Spleen (tissue), 11 donors: ENCODE results near the gene DPEP2NB. TPM values are rescaled to one million over a fixed set of nuclear protein-coding genes. Genes with fewer than 3 reads are reported as not detected.
A peak's percentile ranks its signal among the peaks of the same experiment; 100 is the strongest.
"Not testable (repeated sequence)": the region's sequence is repeated elsewhere in the genome, so short reads cannot be mapped to it uniquely, and the experiment has no call there.

Experiments
- DNase-seq: peaks from one replicate; pipeline ENCODE4 v3.0.0-alpha.2; 2020
- H3K27ac ChIP-seq, 8 donors: fragments of 200-600 bp; sonication (generic) in 7 of 8; 1 replicate in 4 of 8; 2 replicates in 4 of 8; pipeline versions ENCODE4 v1.5.0 to v1.8.0; 2016 to 2021; ENCODE audit warnings: inconsistent platforms in 4 of 8, mild to moderate bottlenecking in 4 of 8, moderate library complexity in 1 of 8
- H3K27me3 ChIP-seq, 7 donors: fragments of 200-600 bp; sonication (generic) in 6 of 7; replicated peaks in 1 of 7; 1 replicate in 4 of 7; 2 replicates in 3 of 7; pipeline versions ENCODE4 v1.5.0 to v1.8.0; 2016 to 2021; ENCODE audit warnings: inconsistent platforms in 3 of 7, mild to moderate bottlenecking in 1 of 7
- H3K36me3 ChIP-seq, 6 donors: fragments of 200-600 bp; sonication (generic) in 5 of 6; 1 replicate in 4 of 6; 2 replicates in 2 of 6; pipeline versions ENCODE4 v1.5.0 to v1.8.0; 2016 to 2021; ENCODE audit warnings: inconsistent platforms in 2 of 6
- H3K4me1 ChIP-seq, 6 donors: fragments of 200-600 bp; sonication (generic) in 5 of 6; 1 replicate in 3 of 6; 2 replicates in 3 of 6; pipeline versions ENCODE4 v1.5.0 to v1.8.0; 2016 to 2021; ENCODE audit warnings: inconsistent platforms in 3 of 6
- H3K4me3 ChIP-seq, 8 donors: fragments of 200-600 bp; sonication (generic) in 7 of 8; 1 replicate in 4 of 8; 2 replicates in 4 of 8; pipeline versions ENCODE4 v1.5.0 to v1.8.0; 2016 to 2021; ENCODE audit warnings: inconsistent platforms in 4 of 8, mild to moderate bottlenecking in 4 of 8, moderate library complexity in 2 of 8
- H3K9me3 ChIP-seq, 8 donors: fragments of 200-600 bp; sonication (generic) in 7 of 8; 1 replicate in 4 of 8; 2 replicates in 4 of 8; pipeline versions ENCODE4 v1.5.0 to v1.8.0; 2016 to 2021; ENCODE audit warnings: inconsistent platforms in 4 of 8
- CTCF ChIP-seq, 11 experiments: fragments of 200-600 bp in 7 of 11; fragments of 450-650 bp in 4 of 11; sonication (generic) in 4 of 11; IDR thresholded peaks in 8 of 11; conservative IDR thresholded peaks in 3 of 11; 1 replicate in 7 of 11; 2 replicates in 4 of 11; pipeline versions ENCODE4 v1.4.0 to v1.8.0; 2016 to 2021; ENCODE audit warnings: antibody characterized with exemption in 11 of 11, inconsistent platforms in 4 of 11, mild to moderate bottlenecking in 1 of 11
- POLR2A ChIP-seq, 3 donors: fragments of 450-650 bp; IDR thresholded peaks; one replicate each; pipeline ENCODE4 v1.5.1; 2017; ENCODE audit warnings: antibody characterized with exemption in 3 of 3, mild to moderate bottlenecking in 1 of 3
- POLR2AphosphoS5 ChIP-seq, 3 donors: sonication (generic); formaldehyde crosslinking; IDR thresholded peaks; one replicate each; pipeline ENCODE4 v1.5.1; 2017; ENCODE audit warnings: antibody characterized with exemption in 3 of 3
- WGBS, 5 donors: extraction: QIAGEN DNeasy Blood & Tissue Kit in 3 of 5; methylation state at CpG; one replicate each; pipeline versions ENCODE4 v1.1.5 to v1.1.7; 2013 to 2018; 5-methylcytosine and 5-hydroxymethylcytosine counted together
- intact Hi-C: fragments of 100-400 bp; cut with DNase I; formaldehyde crosslinking; loops from one replicate; pipeline ENCODE4 v1.15.0; 2023; ENCODE audit warnings: low total_unique reads
- polyA plus RNA-seq, 3 donors: library from polyadenylated mRNA; stranded (reverse); fragments of 200-250 nt; gene quantifications; one replicate each; pipeline ENCODE4 v1.2.1, GENCODE V29; 2013
- total RNA-seq, 7 donors: library from RNA; depleted of rRNA in 3 of 7; stranded (reverse); fragments of >200 nt in 3 of 7; fragmentation: NEBNext Ultra II Directional in 4 of 7; extraction: Animal tissue kit (Norgen Biotek cat#: 25700) in 4 of 7; gene quantifications; one replicate each; pipeline versions ENCODE4 v1.1.0 to v1.2.1, GENCODE V29; 2016 to 2021
- donor health status: healthy with polysubstance abuse.
- donor health status: DM: no; HTN: no; CAD: no; lungs with moderate emphysema.
- donor health status: DM: no; HTN: no; CAD: no.
- donor health status: Bipolar disorder and iron deficiency.
- donor health status: healthy.
- donor health status: DM: no; HTN: no; CAD: no.
- donor health status: DM: yes; HTN: yes; CAD: no.

DPEP2NB gene
- total and polyA plus RNA-seq, 10 donors = not detected

- DNase-seq = no peak
- Histone ChIP-seq H3K27me3 (no peaks in the 10 kb centered on the region), H3K27ac (no peak overlapping the region), H3K4me3 (no peak overlapping the region), H3K36me3 (no peaks in the 10 kb centered on the region), H3K4me1 (no peaks in the 10 kb centered on the region), H3K9me3 (no peaks in the 10 kb centered on the region)
- intact Hi-C loops = no loop called here
- WGBS, 5 donors = 82 to 93% (median 87%) methylated on average over 9 of the region's 9 CpGs
- no peak for TF ChIP-seq POLR2AphosphoS5 (IDR thresholded peaks at IDR 0.05)
- no peak for TF ChIP-seq CTCF (IDR thresholded peaks at IDR 0.05 in 8 of 11, conservative IDR thresholded peaks at IDR 0.05 in 3 of 11)
- TF ChIP-seq POLR2A (IDR thresholded peaks at IDR 0.05) = no peak
These were observed 38.1 kb downstream of the DPEP2NB start for GRCh38 chr16:67977469-67978227.

- H3K4me1 ChIP-seq = no peaks in the 10 kb centered on the region
- no peak overlapping the region for H3K4me3 ChIP-seq
- H3K27ac ChIP-seq = no peak overlapping the region
- TF ChIP-seq POLR2A (IDR thresholded peaks at IDR 0.05) (no peak), POLR2AphosphoS5 (IDR thresholded peaks at IDR 0.05) (no peak), CTCF (IDR thresholded peaks at IDR 0.05 in 8 of 11, conservative IDR thresholded peaks at IDR 0.05 in 3 of 11) (no peak)
- intact Hi-C loops = no loop called here
- H3K36me3 ChIP-seq = no peaks in the 10 kb centered on the region
- DNase-seq = no peak
- WGBS, 5 donors = 65 to 80% (median 71%) methylated on average over 5 of the region's 5 CpGs
- H3K9me3 ChIP-seq = no peaks in the 10 kb centered on the region
- H3K27me3 ChIP-seq = no peaks in the 10 kb centered on the region
These were observed 38.7 kb downstream of the DPEP2NB start for GRCh38 chr16:67977005-67977404.

GRCh38 chr16:67976205-67976604 lies 39.5 kb downstream of the DPEP2NB start:
- Histone ChIP-seq H3K4me3 (no peak overlapping the region), H3K36me3 (no peaks in the 10 kb centered on the region), H3K27ac (no peak overlapping the region), H3K4me1 (no peaks in the 10 kb centered on the region), H3K27me3 (no peaks in the 10 kb centered on the region), H3K9me3 (no peaks in the 10 kb centered on the region)
- DNase-seq = no peak
- 90 to 100% (median 98%) methylated on average over 1 to 2 of the region's 2 CpGs for WGBS, 5 donors
- TF ChIP-seq CTCF (IDR thresholded peaks at IDR 0.05 in 8 of 11, conservative IDR thresholded peaks at IDR 0.05 in 3 of 11) (no peak), POLR2A (IDR thresholded peaks at IDR 0.05) (no peak), POLR2AphosphoS5 (IDR thresholded peaks at IDR 0.05) (no peak)
- intact Hi-C loops = no loop called here

GRCh38 chr16:67975321-67976105 lies 40.2 kb downstream of the DPEP2NB start:
- intact Hi-C loops = no loop called here
- Histone ChIP-seq H3K27me3 (no peaks in the 10 kb centered on the region), H3K9me3 (no peaks in the 10 kb centered on the region), H3K36me3 (no peaks in the 10 kb centered on the region), H3K4me1 (no peaks in the 10 kb centered on the region), H3K4me3 (no peak overlapping the region), H3K27ac (no peak overlapping the region)
- 65 to 77% (median 74%) methylated on average over 14 of the region's 14 CpGs for WGBS, 5 donors
- peak; percentile 66 for DNase-seq
- TF ChIP-seq POLR2A (IDR thresholded peaks at IDR 0.05) (no peak), CTCF (IDR thresholded peaks at IDR 0.05 in 8 of 11, conservative IDR thresholded peaks at IDR 0.05 in 3 of 11) (no peak), POLR2AphosphoS5 (IDR thresholded peaks at IDR 0.05) (no peak)

GRCh38 chr16:67972285-67972684 lies 43.4 kb downstream of the DPEP2NB start:
- intact Hi-C loops, H3K4me3 ChIP-seq, H3K9me3 ChIP-seq, H3K27ac ChIP-seq, DNase-seq, H3K36me3 ChIP-seq, H3K27me3 ChIP-seq: not testable (repeated sequence)
- peaks cover 4 to 19% (median 14%) of the 10 kb centered on the region in 6 donors for H3K4me1 ChIP-seq
- WGBS, 5 donors = 89 to 98% (median 92%) methylated on average over 7 of the region's 7 CpGs
